Mesothelial cell of epicardium (in vitro differentiated cells): ENCODE data around the gene GRK4. TPM values are rescaled to one million over a fixed set of nuclear protein-coding genes. Genes with fewer than 3 reads are reported as not detected.

ENCODE experiments used
- DNase-seq, 2 experiments: peaks; one replicate each; pipeline ENCODE4 v3.0.0; 2021; ENCODE audit warnings: low spot score in 2 of 2; ENCODE audit not compliant: unreplicated experiment in 2 of 2
- H3K27ac Mint-ChIP-seq: 2 replicates; pipeline ENCODE4 v1.8.0; 2021; ENCODE audit warnings: mixed read lengths
- H3K27me3 Mint-ChIP-seq: 2 replicates; pipeline ENCODE4 v1.8.0; 2021; ENCODE audit warnings: low read depth, mixed read lengths
- H3K36me3 Mint-ChIP-seq: 2 replicates; pipeline ENCODE4 v1.8.0; 2021; ENCODE audit warnings: mixed read lengths
- H3K4me1 Mint-ChIP-seq: 2 replicates; pipeline ENCODE4 v1.8.0; 2021; ENCODE audit warnings: mixed read lengths
- H3K4me3 Mint-ChIP-seq: 2 replicates; pipeline ENCODE4 v1.8.0; 2021; ENCODE audit warnings: mild to moderate bottlenecking, moderate library complexity, mixed read lengths
- H3K9me3 Mint-ChIP-seq: 2 replicates; pipeline ENCODE4 v1.8.0; 2021; ENCODE audit warnings: mixed read lengths
- total RNA-seq: library from RNA; stranded (reverse); gene quantifications from 3 replicates; pipeline ENCODE4 v1.2.1, GENCODE V29; 2021
- TF ChIP-seq, protein P1 (sequence below): fragments of 200-600 bp; sonication (generic); IDR thresholded peaks from one replicate; pipeline ENCODE4 v1.5.0; 2021; ENCODE audit warnings: antibody characterized with exemption; ENCODE audit not compliant: unreplicated experiment

GRK4 gene
- total RNA-seq, 1 donor from 2014 or later = 18.4 TPM

DNA sequence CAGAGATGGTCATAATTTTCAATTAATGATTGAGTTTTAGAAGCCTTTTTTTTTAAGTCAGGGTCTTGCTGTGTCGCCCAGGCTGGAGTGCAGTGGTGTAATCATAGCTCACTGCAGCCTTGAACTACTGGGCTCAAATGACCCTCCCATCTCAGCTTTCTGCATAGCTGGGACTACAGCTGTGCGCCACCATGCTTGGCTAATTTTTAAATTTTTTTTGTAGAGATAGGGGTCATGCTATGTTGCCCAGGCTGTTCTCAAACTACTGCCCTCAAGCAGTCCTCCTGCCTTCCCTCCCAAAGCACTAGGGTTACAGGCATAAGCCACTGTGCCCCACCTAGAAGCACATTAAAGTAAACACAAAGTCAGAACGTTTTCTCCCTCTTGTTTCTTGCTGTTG is 59.3 kb downstream of the GRK4 start:
- H3K9me3 Mint-ChIP-seq = peaks cover 5% of the 10 kb centered on the region
- H3K4me3 Mint-ChIP-seq = no peak overlapping the region
- H3K4me1 Mint-ChIP-seq = no peaks in the 10 kb centered on the region
- no peak overlapping the region for H3K27ac Mint-ChIP-seq
- TF ChIP-seq, protein P1, sequence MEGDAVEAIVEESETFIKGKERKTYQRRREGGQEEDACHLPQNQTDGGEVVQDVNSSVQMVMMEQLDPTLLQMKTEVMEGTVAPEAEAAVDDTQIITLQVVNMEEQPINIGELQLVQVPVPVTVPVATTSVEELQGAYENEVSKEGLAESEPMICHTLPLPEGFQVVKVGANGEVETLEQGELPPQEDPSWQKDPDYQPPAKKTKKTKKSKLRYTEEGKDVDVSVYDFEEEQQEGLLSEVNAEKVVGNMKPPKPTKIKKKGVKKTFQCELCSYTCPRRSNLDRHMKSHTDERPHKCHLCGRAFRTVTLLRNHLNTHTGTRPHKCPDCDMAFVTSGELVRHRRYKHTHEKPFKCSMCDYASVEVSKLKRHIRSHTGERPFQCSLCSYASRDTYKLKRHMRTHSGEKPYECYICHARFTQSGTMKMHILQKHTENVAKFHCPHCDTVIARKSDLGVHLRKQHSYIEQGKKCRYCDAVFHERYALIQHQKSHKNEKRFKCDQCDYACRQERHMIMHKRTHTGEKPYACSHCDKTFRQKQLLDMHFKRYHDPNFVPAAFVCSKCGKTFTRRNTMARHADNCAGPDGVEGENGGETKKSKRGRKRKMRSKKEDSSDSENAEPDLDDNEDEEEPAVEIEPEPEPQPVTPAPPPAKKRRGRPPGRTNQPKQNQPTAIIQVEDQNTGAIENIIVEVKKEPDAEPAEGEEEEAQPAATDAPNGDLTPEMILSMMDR = no peak
- no peak for DNase-seq
- no peaks in the 10 kb centered on the region for H3K36me3 Mint-ChIP-seq
- no peaks in the 10 kb centered on the region for H3K27me3 Mint-ChIP-seq

DNA sequence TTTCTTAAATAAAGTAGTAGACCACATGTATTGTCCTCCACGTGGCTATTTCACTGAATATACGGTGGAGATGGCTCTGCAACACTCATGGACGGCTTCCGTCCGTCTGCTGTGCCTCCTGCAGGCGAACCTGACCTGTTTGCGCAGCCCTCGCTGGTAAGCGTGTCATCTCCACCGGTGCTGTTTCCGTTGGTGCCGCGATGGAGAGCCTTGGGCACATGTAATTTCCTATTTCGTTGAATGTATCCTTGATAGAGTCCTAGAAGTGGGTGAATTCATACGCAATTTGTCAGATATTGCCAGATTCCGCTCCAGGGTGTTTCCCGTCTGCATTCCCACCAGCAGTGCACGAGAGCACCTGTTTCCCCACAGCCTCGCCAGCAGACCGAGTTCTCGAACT is 62.5 kb downstream of the GRK4 start:
- no peak overlapping the region for H3K27ac Mint-ChIP-seq
- H3K9me3 Mint-ChIP-seq = peaks cover 5% of the 10 kb centered on the region
- H3K36me3 Mint-ChIP-seq = no peaks in the 10 kb centered on the region
- TF ChIP-seq, protein P1 = no peak
- no peaks in the 10 kb centered on the region for H3K27me3 Mint-ChIP-seq
- no peaks in the 10 kb centered on the region for H3K4me1 Mint-ChIP-seq
- no peak overlapping the region for H3K4me3 Mint-ChIP-seq
- no peak for DNase-seq

DNA sequence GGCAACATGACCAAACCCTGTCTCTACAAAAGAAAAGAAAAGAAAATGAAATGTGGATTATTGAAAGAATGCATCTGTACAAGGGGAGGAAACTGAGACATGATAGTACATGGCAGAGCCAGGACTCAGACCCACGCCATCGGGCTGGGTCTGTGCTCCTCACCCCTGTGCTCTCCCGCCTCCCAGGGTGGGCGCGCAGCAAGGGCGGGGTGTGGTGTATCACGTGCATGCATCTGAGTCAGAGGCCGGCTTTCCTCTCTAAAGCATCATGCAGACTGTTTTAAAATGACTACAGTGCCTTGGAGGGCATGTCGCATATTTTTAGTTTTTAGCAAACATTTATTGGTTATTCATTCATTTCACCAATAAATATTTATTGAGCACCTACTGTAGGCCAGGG is 63.2 kb downstream of the GRK4 start:
- Mint-ChIP-seq H3K27ac (no peak overlapping the region), H3K4me3 (no peak overlapping the region), H3K4me1 (no peaks in the 10 kb centered on the region), H3K27me3 (no peaks in the 10 kb centered on the region), H3K9me3 (peaks cover 5% of the 10 kb centered on the region), H3K36me3 (no peaks in the 10 kb centered on the region)
- TF ChIP-seq, protein P1 = no peak
- DNase-seq = no peak

DNA sequence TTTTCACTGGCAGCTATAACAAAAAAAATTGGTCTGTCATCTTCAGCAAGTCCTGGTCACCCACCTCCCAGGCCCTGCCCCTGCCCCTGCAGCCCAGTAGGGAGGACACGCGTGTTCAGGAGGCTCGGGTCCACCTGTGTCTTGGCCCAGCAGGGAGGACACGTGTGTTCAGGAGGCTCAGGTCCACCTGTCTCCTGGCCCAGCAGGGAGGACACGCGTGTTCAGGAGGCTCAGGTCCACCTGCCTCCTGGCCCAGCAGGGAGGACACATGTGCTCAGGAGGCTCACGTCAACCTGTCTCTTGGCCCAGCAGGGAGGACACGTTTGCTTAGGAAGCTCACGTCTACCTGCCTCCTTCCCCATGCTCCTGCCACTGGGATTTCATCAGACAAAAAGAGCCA is 66.1 kb downstream of the GRK4 start:
- Mint-ChIP-seq H3K36me3 (no peaks in the 10 kb centered on the region), H3K4me1 (no peaks in the 10 kb centered on the region), H3K27me3 (no peaks in the 10 kb centered on the region), H3K9me3 (no peaks in the 10 kb centered on the region), H3K27ac (no peak overlapping the region), H3K4me3 (no peak overlapping the region)
- no peak for DNase-seq
- TF ChIP-seq, protein P1 = no peak

DNA sequence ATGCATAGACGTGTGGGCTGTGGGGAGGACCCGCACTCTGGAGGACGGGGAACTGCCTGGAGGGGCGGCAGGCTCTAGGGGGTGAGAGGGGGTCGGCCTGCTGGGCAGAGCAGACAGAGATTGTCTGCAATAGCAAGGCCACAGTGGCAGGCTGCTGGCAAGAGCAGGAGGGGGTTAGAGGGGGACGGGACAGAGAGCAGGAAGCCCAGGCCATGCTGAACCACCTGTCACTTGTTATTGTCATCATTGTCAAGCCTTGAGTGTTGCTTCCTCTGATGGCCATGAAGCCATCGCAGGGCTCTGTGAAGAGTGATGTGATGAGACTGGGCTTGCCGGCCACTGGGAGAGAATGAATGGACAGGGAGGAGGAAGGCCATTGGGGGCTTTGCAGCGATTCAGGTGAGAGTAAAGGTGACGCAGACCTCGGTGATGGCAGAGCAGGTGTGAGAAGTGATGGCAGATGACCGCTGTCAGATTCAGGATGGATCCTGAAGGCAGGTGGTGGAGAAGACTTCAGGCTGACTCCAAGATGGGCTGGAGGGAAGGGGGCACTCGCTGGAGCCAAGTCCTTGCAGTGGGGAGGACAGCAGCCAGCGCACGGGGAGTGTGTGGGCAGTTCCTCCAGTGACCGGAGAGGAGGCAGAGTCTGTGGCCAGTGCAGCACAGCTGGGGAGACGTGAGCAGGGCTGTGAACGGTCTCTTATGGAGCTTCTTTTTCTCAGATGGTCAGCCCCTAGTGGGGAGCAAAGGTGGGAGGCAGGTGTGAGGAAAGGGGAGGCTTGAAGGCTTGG is 67.4 kb downstream of the GRK4 start:
- H3K9me3 Mint-ChIP-seq = no peaks in the 10 kb centered on the region
- DNase-seq = no peak
- no peaks in the 10 kb centered on the region for H3K27me3 Mint-ChIP-seq
- no peaks in the 10 kb centered on the region for H3K36me3 Mint-ChIP-seq
- H3K4me3 Mint-ChIP-seq = no peak overlapping the region
- TF ChIP-seq, protein P1 = no peak
- no peaks in the 10 kb centered on the region for H3K4me1 Mint-ChIP-seq
- H3K27ac Mint-ChIP-seq = no peak overlapping the region
